Mesenchymal stem cell (in vitro differentiated cells and primary cell): ENCODE data around the gene TMEM9.

Source experiments
- DNase-seq: peaks from one replicate; pipeline ENCODE4 v3.0.0-alpha.2; 2013
- H2AFZ ChIP-seq: one replicate; pipeline ENCODE4 v1.6.1; 2013; ENCODE audit warnings: low read depth, mild to moderate bottlenecking, control low read depth, inconsistent platforms, low read length, moderate library complexity
- H2AK5ac ChIP-seq: 2 replicates; pipeline ENCODE4 v1.6.1; 2013; ENCODE audit warnings: low read length, moderate library complexity, mild to moderate bottlenecking, inconsistent platforms; ENCODE audit not compliant: severe bottlenecking
- H2BK120ac ChIP-seq: one replicate; pipeline ENCODE4 v1.6.1; 2013; ENCODE audit warnings: low read depth, mild to moderate bottlenecking, inconsistent platforms, low read length, moderate library complexity
- H2BK12ac ChIP-seq, 2 experiments: one replicate each; pipeline ENCODE4 v1.6.1; 2013; ENCODE audit warnings: inconsistent platforms in 2 of 2, low read length in 2 of 2, mild to moderate bottlenecking in 2 of 2, moderate library complexity in 2 of 2, control low read depth in 1 of 2
- H2BK15ac ChIP-seq: one replicate; pipeline ENCODE4 v1.6.1; 2013; ENCODE audit warnings: mild to moderate bottlenecking, low read depth, inconsistent platforms; ENCODE audit not compliant: poor library complexity, severe bottlenecking
- H2BK5ac ChIP-seq: 2 replicates; pipeline ENCODE4 v1.6.1; 2013; ENCODE audit warnings: low read depth, mild to moderate bottlenecking, low read length, control low read depth, inconsistent platforms; ENCODE audit not compliant: poor library complexity, severe bottlenecking
- H3K14ac ChIP-seq, 2 experiments: one replicate each; pipeline ENCODE4 v1.6.1; 2013; ENCODE audit warnings: inconsistent platforms in 2 of 2, low read length in 2 of 2, control low read depth in 1 of 2, mild to moderate bottlenecking in 1 of 2, moderate library complexity in 1 of 2
- H3K18ac ChIP-seq, 2 experiments: one replicate each; pipeline ENCODE4 v1.6.1; 2013; ENCODE audit warnings: inconsistent platforms in 2 of 2, low read length in 2 of 2, control low read depth in 1 of 2, low read depth in 1 of 2, mild to moderate bottlenecking in 1 of 2
- H3K23ac ChIP-seq, 2 experiments: one replicate each; pipeline ENCODE4 v1.6.1; 2013; ENCODE audit warnings: inconsistent platforms in 2 of 2, low read length in 2 of 2, mild to moderate bottlenecking in 2 of 2, moderate library complexity in 2 of 2, control low read depth in 1 of 2
- H3K27ac ChIP-seq: 2 replicates; pipeline ENCODE4 v1.5.1; 2013; ENCODE audit warnings: mild to moderate bottlenecking, moderate library complexity, low read length, control low read depth, inconsistent platforms; ENCODE audit not compliant: poor library complexity, severe bottlenecking
- H3K27me3 ChIP-seq, 2 experiments: 2 replicates each; pipeline versions ENCODE4 v1.6.1 to v1.7.0; 2013; ENCODE audit warnings: low read length in 2 of 2, mild to moderate bottlenecking in 2 of 2, moderate library complexity in 2 of 2, control low read depth in 1 of 2, inconsistent platforms in 1 of 2; ENCODE audit not compliant: control insufficient read depth in 1 of 2, insufficient read depth in 1 of 2
- H3K36me3 ChIP-seq, 2 experiments: 2 replicates each; pipeline versions ENCODE4 v1.6.1 to v1.7.0; 2013; ENCODE audit warnings: low read length in 2 of 2, control low read depth in 1 of 2, inconsistent platforms in 1 of 2, low read depth in 1 of 2, mild to moderate bottlenecking in 1 of 2; ENCODE audit not compliant: insufficient read depth in 2 of 2, control insufficient read depth in 1 of 2
- H3K4ac ChIP-seq, 2 experiments: one replicate each; pipeline ENCODE4 v1.6.1; 2013; ENCODE audit warnings: inconsistent platforms in 2 of 2, low read length in 2 of 2, mild to moderate bottlenecking in 2 of 2, moderate library complexity in 2 of 2, control low read depth in 1 of 2, low read depth in 1 of 2
- H3K4me1 ChIP-seq: 2 replicates; pipeline ENCODE4 v1.6.1; 2013; ENCODE audit warnings: low read depth, low read length, control low read depth; ENCODE audit not compliant: control insufficient read depth, insufficient read depth
- H3K4me2 ChIP-seq: 2 replicates; pipeline ENCODE4 v1.6.1; 2013; ENCODE audit warnings: low read length, mild to moderate bottlenecking, inconsistent platforms; ENCODE audit not compliant: poor library complexity, severe bottlenecking
- H3K4me3 ChIP-seq, 2 experiments: 2 replicates each; pipeline versions ENCODE4 v1.5.1 to v1.7.0; 2013; ENCODE audit warnings: low read length in 2 of 2, mild to moderate bottlenecking in 2 of 2, control low read depth in 1 of 2, low read depth in 1 of 2; ENCODE audit not compliant: insufficient read depth in 1 of 2
- H3K79me1 ChIP-seq: replicated peaks from 2 replicates; pipeline ENCODE4 v1.6.1; 2013; ENCODE audit warnings: mild to moderate bottlenecking, control low read depth, low read length, inconsistent platforms; ENCODE audit not compliant: poor library complexity, severe bottlenecking
- H3K9ac ChIP-seq: 2 replicates; pipeline ENCODE4 v1.7.0; 2013; ENCODE audit warnings: mild to moderate bottlenecking, low read length, moderate library complexity
- H3K9me3 ChIP-seq: 2 replicates; pipeline ENCODE4 v1.7.0; 2013; ENCODE audit warnings: mild to moderate bottlenecking, low read length; ENCODE audit not compliant: control insufficient read depth
- H4K8ac ChIP-seq: one replicate; pipeline ENCODE4 v1.6.1; 2013; ENCODE audit warnings: inconsistent platforms, mild to moderate bottlenecking, low read length, moderate library complexity
- H4K91ac ChIP-seq: one replicate; pipeline ENCODE4 v1.6.1; 2013; ENCODE audit warnings: mild to moderate bottlenecking, low read length, inconsistent platforms
- WGBS: methylation state at CpG from one replicate; pipeline ENCODE4 v1.1.7; 2013; ENCODE audit warnings: mixed read lengths; 5-methylcytosine and 5-hydroxymethylcytosine counted together

The TMEM9 gene

DNA sequence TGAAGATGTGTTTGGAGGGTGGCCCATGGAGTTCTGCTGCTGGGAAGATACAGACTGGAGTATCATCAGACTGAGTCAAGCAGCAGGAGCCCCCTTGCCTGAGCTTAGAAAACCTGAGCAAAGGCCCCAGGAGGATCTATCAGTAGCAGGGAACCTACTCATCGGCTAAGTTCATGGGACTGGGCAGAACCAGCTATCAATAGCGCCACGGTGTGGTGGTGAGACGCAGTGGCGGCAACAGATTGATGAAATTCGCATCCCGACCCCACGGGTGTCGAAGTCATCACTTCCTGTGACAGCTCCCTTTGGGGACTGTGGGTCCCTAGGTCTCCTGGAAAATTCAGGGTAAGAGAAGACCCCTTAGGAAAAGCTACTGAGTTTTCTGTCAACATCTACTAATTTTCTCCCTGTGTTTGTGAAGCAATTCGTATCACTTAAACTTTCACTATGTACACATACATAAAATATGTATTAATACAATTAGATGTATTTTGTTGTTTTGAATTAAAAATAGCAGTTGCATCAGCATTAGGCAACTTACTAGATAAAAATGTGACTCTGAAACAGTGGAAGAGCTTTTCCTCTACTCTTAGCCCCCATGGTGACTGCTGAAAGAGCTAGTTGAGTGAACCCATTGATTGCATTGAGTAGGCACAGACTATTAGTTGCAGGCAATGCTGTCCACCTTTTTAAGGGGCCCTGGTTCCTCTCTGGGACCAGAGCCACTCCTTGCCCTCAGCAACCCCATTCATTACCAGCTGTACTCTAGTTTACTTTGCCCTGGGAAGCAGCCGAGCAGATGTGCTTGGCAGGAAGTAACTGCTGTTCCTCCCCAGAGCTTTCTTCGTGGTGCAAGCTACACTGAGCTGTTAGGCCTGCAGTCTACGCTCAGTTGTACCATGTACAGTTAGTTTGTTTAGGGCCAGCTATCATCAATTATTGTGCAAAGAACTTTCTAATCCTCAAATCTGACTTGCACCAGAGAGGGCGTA lies 34.8 kb downstream of the TMEM9 start:
- H3K4ac ChIP-seq: no peak overlapping the region
- 20% methylated on average over 13 of the region's 14 CpGs for WGBS
- no peak overlapping the region for H3K4me2 ChIP-seq
- peak; percentile 47 for DNase-seq
- H3K9ac ChIP-seq: no peak overlapping the region
- H3K18ac ChIP-seq: no peak overlapping the region
- peaks cover 0 to 4% of the 10 kb centered on the region in 2 experiments for H3K36me3 ChIP-seq
- H2AFZ ChIP-seq: no peak overlapping the region
- no peak overlapping the region for H4K91ac ChIP-seq
- H3K23ac ChIP-seq: no peak overlapping the region
- H3K4me1 ChIP-seq: peaks cover 11% of the 10 kb centered on the region
- no peak overlapping the region for H3K4me3 ChIP-seq
- H4K8ac ChIP-seq: no peak overlapping the region
- peaks cover 10 to 25% of the 10 kb centered on the region in 2 experiments for H3K27me3 ChIP-seq
- H3K27ac ChIP-seq: no peak overlapping the region
- peaks cover 3% of the 10 kb centered on the region for H3K79me1 ChIP-seq
- H3K14ac ChIP-seq: no peak overlapping the region
- H2BK120ac ChIP-seq: no peak overlapping the region
- H2BK5ac ChIP-seq: no peak overlapping the region
- no peaks in the 10 kb centered on the region for H3K9me3 ChIP-seq
- no peak overlapping the region for H2AK5ac ChIP-seq
- H2BK12ac ChIP-seq: no peak overlapping the region
- H2BK15ac ChIP-seq: no peak overlapping the region

DNA sequence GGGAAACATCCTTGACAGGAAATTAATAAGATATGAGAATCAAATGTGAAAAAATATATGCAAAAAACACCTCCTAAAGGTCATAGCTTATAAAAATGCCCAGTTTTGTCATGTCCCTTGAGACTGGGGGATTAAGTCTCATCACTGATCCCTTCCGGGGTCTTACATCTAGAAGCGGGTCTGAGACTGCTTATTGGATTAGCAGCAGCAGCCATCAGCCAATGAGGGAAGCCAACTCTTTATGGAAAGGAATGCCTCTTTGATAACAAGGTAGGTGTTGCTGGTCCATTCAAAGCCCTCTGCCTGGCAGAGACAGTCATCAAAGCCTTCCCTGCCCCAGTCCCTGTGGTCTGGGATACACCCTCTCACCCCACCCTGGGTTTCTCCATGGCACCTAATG lies 38.2 kb downstream of the TMEM9 start:
- no peak overlapping the region for H3K4me3 ChIP-seq
- no peak overlapping the region for H2BK120ac ChIP-seq
- no peak overlapping the region for H3K4me2 ChIP-seq
- no peak overlapping the region for H3K14ac ChIP-seq
- no peaks in the 10 kb centered on the region for H3K9me3 ChIP-seq
- DNase-seq: no peak
- peaks cover 0 to 4% of the 10 kb centered on the region in 2 experiments for H3K36me3 ChIP-seq
- no peak overlapping the region for H3K9ac ChIP-seq
- peaks cover 15% of the 10 kb centered on the region for H3K4me1 ChIP-seq
- H3K4ac ChIP-seq: no peak overlapping the region
- H3K79me1 ChIP-seq: peaks cover 3% of the 10 kb centered on the region
- H2BK15ac ChIP-seq: no peak overlapping the region
- no peak overlapping the region for H2BK12ac ChIP-seq
- H4K8ac ChIP-seq: no peak overlapping the region
- 91% methylated on average over 2 of the region's 2 CpGs for WGBS
- no peak overlapping the region for H3K27ac ChIP-seq
- no peak overlapping the region for H3K23ac ChIP-seq
- no peak overlapping the region for H2AFZ ChIP-seq
- no peak overlapping the region for H2BK5ac ChIP-seq
- H4K91ac ChIP-seq: no peak overlapping the region
- H3K27me3 ChIP-seq: peaks cover 19 to 20% of the 10 kb centered on the region in 2 experiments
- no peak overlapping the region for H2AK5ac ChIP-seq
- H3K18ac ChIP-seq: no peak overlapping the region

DNA sequence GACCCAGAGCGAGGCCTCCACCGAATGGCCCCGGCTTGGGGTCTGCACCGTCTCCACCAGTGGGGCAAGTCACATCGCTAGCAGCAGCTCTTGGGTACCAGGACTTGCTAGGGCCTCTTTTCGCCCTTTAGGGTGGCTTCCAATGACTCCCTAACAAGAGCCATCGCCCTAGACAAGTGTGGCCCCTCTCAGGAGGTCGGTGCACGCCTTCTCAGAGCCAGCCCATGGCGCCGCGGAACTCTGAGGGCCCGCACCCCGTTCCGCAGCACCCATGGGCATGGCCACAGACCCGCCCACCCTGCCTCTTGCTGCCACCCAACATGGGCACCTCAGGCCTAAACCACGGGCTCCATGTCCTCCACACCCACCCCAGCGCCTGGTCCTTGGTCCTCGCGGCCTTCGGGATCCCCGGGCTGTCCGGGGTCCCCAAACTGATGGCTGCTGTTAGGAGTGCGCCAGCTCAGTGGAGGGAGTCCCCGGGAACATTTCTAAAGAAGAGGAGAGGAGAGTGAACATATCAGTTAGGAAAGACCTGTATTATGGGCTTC lies 38.8 kb downstream of the TMEM9 start:
- H3K27me3 ChIP-seq: peaks cover 18 to 24% of the 10 kb centered on the region in 2 experiments
- no peak overlapping the region for H2BK15ac ChIP-seq
- no peak overlapping the region for H2BK5ac ChIP-seq
- no peak overlapping the region for H2BK120ac ChIP-seq
- no peak overlapping the region for H3K27ac ChIP-seq
- no peak overlapping the region for H3K4me3 ChIP-seq
- no peak overlapping the region for H2AK5ac ChIP-seq
- no peak overlapping the region for H3K14ac ChIP-seq
- H3K4me1 ChIP-seq: peaks cover 15% of the 10 kb centered on the region
- H3K4ac ChIP-seq: no peak overlapping the region
- H2AFZ ChIP-seq: no peak overlapping the region
- no peak overlapping the region for H3K4me2 ChIP-seq
- no peak overlapping the region for H3K9ac ChIP-seq
- H3K18ac ChIP-seq: no peak overlapping the region
- peaks cover 3% of the 10 kb centered on the region for H3K79me1 ChIP-seq
- no peak overlapping the region for H2BK12ac ChIP-seq
- no peak for DNase-seq
- no peak overlapping the region for H4K91ac ChIP-seq
- H3K36me3 ChIP-seq: peaks cover 0 to 4% of the 10 kb centered on the region in 2 experiments
- 97% methylated on average over 25 of the region's 25 CpGs for WGBS
- H3K23ac ChIP-seq: no peak overlapping the region
- no peaks in the 10 kb centered on the region for H3K9me3 ChIP-seq
- H4K8ac ChIP-seq: no peak overlapping the region
